ENCODE results near the gene AQP9. TPM values are rescaled to one million over a fixed set of nuclear protein-coding genes. Genes with fewer than 3 reads are reported as not detected.

AQP9 gene
- total RNA-seq, 2 experiments from 2014 or later: 0.18 TPM; not detected in 1

GRCh38 chr15:58142827-58143461 is 4.8 kb downstream of the AQP9 start:
- Mint-ChIP-seq H3K27me3 (peaks cover 11% of the 10 kb centered on the region), H3K9me3 (ENCODE audit: low read depth) (no peaks in the 10 kb centered on the region), H3K27ac (no peak overlapping the region), H3K36me3 (ENCODE audit: low read depth) (no peaks in the 10 kb centered on the region), H3K4me3 (no peak overlapping the region), H3K4me1 (no peaks in the 10 kb centered on the region)
- POLR2A ChIA-PET: no interaction called here
- ATAC-seq (no peak), DNase-seq (no peak)
- CTCF ChIA-PET: interaction anchor here (1.0 kb wide), 1 partner anchor 72 kb away, joined by 3 read pairs; no protein-coding TSS in a partner anchor
- intact Hi-C loops (cut with DNase I, micrococcal nuclease): no loop called here

- Mint-ChIP-seq H3K9me3 (ENCODE audit: low read depth) (no peaks in the 10 kb centered on the region), H3K4me3 (no peak overlapping the region), H3K27me3 (peaks cover 10% of the 10 kb centered on the region), H3K4me1 (no peaks in the 10 kb centered on the region), H3K27ac (no peak overlapping the region), H3K36me3 (ENCODE audit: low read depth) (no peaks in the 10 kb centered on the region)
- ATAC-seq: no peak
- intact Hi-C loops (cut with DNase I, micrococcal nuclease): no loop called here
- ChIA-PET POLR2A (no interaction called here), CTCF (no interaction called here)
- no peak for DNase-seq
Measured at GRCh38 chr15:58145606-58146005, 7.4 kb downstream of the AQP9 start.

DNA sequence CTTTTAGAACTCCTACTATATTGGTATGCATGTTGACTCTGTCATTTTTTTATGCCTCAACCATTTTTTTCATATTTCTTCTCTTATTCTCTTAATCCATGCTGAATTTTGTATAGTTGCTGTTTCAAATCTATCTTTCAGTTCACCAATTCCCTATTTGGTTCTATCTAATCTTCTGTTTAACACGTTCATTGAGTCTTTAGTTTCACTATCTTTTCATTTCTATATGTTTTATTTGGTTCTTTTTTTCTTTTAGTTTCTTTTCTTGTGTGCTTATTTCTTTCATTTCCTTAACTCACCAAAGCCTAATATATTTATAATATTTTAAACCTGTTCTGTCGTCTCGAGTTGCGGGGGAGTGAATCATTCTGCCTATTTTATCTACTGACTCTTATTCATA is 8.0 kb downstream of the AQP9 start:
- H3K9me3 Mint-ChIP-seq (ENCODE audit: low read depth): no peaks in the 10 kb centered on the region

DNA sequence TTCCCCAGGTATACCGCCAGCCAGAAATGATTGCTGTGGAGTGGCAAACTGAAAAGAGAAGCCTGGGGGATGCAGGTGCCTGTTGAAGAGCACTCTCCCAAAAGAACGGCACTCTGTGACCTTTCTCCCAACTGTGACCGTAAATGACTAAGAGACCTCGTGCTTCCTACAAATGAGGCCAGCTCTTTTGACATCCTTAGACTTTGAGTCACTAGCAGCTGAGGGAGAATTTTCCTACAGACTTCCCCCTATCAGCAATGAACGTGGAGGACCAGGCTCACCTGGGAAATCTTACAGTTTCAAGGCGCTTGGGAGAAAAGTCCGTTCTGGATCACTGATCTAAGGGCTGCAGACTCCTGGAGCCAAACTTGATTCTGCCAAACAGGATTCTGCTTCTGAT is 8.6 kb downstream of the AQP9 start:
- Mint-ChIP-seq H3K27me3 (peaks cover 10% of the 10 kb centered on the region), H3K4me1 (no peaks in the 10 kb centered on the region), H3K9me3 (ENCODE audit: low read depth) (no peaks in the 10 kb centered on the region), H3K4me3 (no peak overlapping the region), H3K27ac (no peak overlapping the region), H3K36me3 (ENCODE audit: low read depth) (no peaks in the 10 kb centered on the region)
- ATAC-seq: no peak
- intact Hi-C loops (cut with DNase I, micrococcal nuclease): no loop called here
- no peak for DNase-seq
- CTCF ChIA-PET: interaction anchor here (0.7 kb wide), 2 partner anchors 523 to 1385 kb away, joined by 3 read pairs; no protein-coding TSS in a partner anchor
- POLR2A ChIA-PET: no interaction called here

More for the DNA sequence above, 8.0 kb downstream of the AQP9 start:
- POLR2A ChIA-PET: no interaction called here
- H3K36me3 Mint-ChIP-seq (ENCODE audit: low read depth): no peaks in the 10 kb centered on the region
- no peaks in the 10 kb centered on the region for H3K4me1 Mint-ChIP-seq
- intact Hi-C loops (cut with DNase I, micrococcal nuclease): no loop called here
- ATAC-seq: no peak
- H3K27me3 Mint-ChIP-seq: peaks cover 10% of the 10 kb centered on the region
- no peak overlapping the region for H3K27ac Mint-ChIP-seq
- CTCF ChIA-PET: no interaction called here
- no peak for DNase-seq
- H3K4me3 Mint-ChIP-seq: no peak overlapping the region

DNA sequence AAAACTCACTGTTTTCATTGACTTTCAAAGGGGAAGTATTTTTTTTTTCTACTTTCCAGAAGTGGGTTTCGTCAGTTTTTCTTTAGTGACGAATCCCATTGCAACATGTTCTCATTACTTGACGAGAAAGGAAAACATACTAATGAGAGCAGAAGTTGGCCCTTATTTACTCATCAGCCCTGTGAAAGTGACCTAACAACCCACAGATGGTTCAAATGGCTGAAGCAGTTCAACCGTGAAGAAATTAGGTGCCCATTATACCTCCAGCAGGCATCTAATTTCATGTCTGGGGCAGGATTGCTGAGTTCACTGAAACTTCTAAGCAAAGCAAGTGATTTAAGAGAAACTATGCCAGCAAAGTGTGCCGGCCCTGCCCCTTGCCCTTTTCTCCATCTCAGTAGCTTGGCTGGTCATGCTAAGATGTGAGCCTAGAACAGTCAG is 9.0 kb downstream of the AQP9 start:
- ATAC-seq (no peak), DNase-seq (no peak)
- Mint-ChIP-seq H3K4me1 (no peaks in the 10 kb centered on the region), H3K27ac (no peak overlapping the region), H3K27me3 (peaks cover 10% of the 10 kb centered on the region), H3K9me3 (ENCODE audit: low read depth) (no peaks in the 10 kb centered on the region), H3K4me3 (no peak overlapping the region), H3K36me3 (ENCODE audit: low read depth) (no peaks in the 10 kb centered on the region)
- CTCF ChIA-PET: interaction anchor here (0.7 kb wide), 2 partner anchors 522 to 1384 kb away, joined by 3 read pairs; no protein-coding TSS in a partner anchor
- intact Hi-C loops (cut with DNase I, micrococcal nuclease): no loop called here
- POLR2A ChIA-PET: no interaction called here

DNA sequence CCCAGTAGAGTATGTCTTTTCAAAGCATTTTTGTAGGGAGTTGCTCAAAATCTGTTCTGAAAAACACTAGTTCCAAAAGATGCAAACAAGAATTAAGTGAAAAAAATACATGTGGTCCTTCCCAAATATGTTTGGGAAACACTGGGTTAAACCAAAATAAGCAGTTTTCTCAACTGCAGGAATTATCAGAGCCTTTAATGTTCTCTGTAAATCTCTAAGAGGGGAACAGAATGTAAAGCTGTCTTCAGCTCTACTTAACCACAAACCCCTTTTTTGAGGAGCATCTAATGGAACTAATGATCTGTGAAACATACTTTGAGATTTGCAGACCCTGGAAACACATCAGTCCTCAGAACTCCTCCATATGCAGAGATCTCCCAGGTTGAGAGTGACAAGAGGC is 9.9 kb downstream of the AQP9 start:
- CTCF ChIA-PET: no interaction called here
- H3K9me3 Mint-ChIP-seq (ENCODE audit: low read depth): no peaks in the 10 kb centered on the region
- POLR2A ChIA-PET: no interaction called here

DNA sequence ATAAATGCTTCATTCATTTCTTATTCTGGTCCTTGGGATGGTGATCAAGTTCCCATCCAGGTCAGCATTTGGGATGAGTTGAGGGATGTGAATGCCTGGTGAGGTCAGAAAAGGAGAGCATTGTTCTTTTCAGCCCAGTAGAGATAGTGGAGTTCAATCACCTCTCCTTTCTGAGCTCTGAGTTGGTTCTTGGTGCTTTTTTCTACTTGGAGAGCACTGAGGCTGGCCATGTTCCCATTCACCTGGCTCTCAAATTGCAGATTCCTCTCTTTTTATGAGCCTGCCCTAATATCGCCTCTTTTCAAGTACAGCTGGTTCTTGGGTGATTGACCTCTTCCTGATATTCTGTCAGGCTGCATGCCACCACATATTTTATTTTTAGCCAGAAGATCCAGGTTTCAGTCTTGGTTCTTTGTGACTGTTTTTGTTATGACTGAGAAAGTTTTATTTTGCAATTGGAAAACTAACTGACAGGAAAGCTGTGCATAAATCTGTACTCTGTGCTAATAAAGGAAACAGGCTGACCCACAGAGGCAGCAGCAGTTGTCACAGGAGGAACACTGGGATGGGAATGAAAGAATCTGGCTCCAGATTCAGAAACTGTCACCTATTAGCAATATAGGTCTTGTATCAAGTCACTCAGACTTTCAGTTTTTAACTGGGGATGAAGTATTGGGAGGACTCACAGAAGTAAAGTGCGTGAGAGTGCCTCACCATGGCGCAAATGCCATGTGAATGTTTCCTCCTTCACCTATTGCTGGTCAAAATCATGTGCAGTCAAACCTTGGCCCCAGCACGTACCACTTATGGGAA is 10.7 kb downstream of the AQP9 start:
- peaks cover 10% of the 10 kb centered on the region for H3K27me3 Mint-ChIP-seq
- no peaks in the 10 kb centered on the region for H3K4me1 Mint-ChIP-seq
- H3K9me3 Mint-ChIP-seq (ENCODE audit: low read depth): no peaks in the 10 kb centered on the region
- H3K4me3 Mint-ChIP-seq: no peak overlapping the region
- intact Hi-C loops (cut with DNase I, micrococcal nuclease): no loop called here
- CTCF ChIA-PET: no interaction called here
- POLR2A ChIA-PET: no interaction called here
- no peaks in the 10 kb centered on the region for H3K36me3 Mint-ChIP-seq (ENCODE audit: low read depth)
- DNase-seq: no peak
- ATAC-seq: no peak
- no peak overlapping the region for H3K27ac Mint-ChIP-seq

More for the DNA sequence above, 9.9 kb downstream of the AQP9 start:
- no peak overlapping the region for H3K4me3 Mint-ChIP-seq
- intact Hi-C loops (cut with DNase I, micrococcal nuclease): no loop called here
- H3K27me3 Mint-ChIP-seq: peaks cover 10% of the 10 kb centered on the region
- H3K27ac Mint-ChIP-seq: no peak overlapping the region
- no peak for DNase-seq
- no peaks in the 10 kb centered on the region for H3K4me1 Mint-ChIP-seq
- H3K36me3 Mint-ChIP-seq (ENCODE audit: low read depth): no peaks in the 10 kb centered on the region
- ATAC-seq: no peak

DNA sequence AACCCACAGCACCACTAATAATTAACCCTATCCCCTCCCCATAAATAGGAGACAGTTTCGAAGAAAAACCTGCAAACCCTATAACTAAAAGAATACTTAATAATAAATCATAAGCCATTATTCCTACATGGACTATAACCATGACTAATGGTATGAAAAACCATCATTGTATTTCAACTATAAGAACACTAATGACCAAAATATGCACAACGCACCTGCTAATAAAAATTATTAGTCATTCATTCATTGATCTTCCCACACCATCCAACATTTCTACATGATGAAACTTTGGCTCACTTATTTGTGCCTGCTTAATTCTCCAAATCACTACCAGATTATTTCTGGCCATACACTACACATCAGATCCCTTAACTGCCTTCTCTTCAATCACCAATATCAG is 16.6 kb downstream of the AQP9 start:
- intact Hi-C loops (cut with DNase I, micrococcal nuclease): no loop called here
- ChIA-PET POLR2A (no interaction called here), CTCF (no interaction called here)
- Mint-ChIP-seq H3K27ac (no peak overlapping the region), H3K4me1 (no peaks in the 10 kb centered on the region), H3K27me3 (peaks cover 4% of the 10 kb centered on the region), H3K36me3 (ENCODE audit: low read depth) (no peaks in the 10 kb centered on the region), H3K4me3 (no peak overlapping the region), H3K9me3 (ENCODE audit: low read depth) (no peaks in the 10 kb centered on the region)
- DNase-seq (no peak), ATAC-seq (no peak)

GRCh38 chr15:58159827-58160386 is 21.7 kb downstream of the AQP9 start:
- intact Hi-C loops (cut with DNase I, micrococcal nuclease): no loop called here
- no peak for DNase-seq
- H3K27me3 Mint-ChIP-seq: peaks cover 28% of the 10 kb centered on the region
- H3K4me3 Mint-ChIP-seq: no peak overlapping the region
- CTCF ChIA-PET: interaction anchor here (1.0 kb wide), 1 partner anchor 20 kb away, joined by 3 read pairs; no protein-coding TSS in a partner anchor
- no peaks in the 10 kb centered on the region for H3K9me3 Mint-ChIP-seq (ENCODE audit: low read depth)
- H3K36me3 Mint-ChIP-seq (ENCODE audit: low read depth): no peaks in the 10 kb centered on the region
- ATAC-seq: no peak
- POLR2A ChIA-PET: no interaction called here
- H3K4me1 Mint-ChIP-seq: no peaks in the 10 kb centered on the region
- H3K27ac Mint-ChIP-seq: no peak overlapping the region

DNA sequence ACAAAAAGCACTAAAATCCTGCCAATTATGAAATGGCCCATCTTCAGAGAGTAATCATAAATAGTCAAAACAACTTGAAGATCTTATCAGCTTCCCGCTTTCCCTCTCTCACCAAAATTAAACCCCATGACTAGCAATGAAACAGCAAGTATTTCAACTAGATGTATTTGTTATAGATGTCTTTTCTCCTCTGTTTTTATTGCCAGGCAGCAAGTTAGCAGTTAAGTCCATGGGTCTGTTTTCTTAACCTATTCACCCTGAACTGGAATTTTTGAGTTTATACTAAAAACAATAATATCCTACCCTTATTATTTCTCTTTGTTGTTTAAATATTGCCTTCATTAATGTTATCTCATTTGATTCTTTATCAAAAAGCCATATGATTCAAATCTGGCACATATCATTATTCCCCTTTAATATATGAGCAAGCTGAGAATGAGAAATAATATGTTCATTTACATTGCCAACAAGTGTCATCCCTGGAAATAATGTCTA is 23.3 kb downstream of the AQP9 start:
- no peaks in the 10 kb centered on the region for H3K4me1 Mint-ChIP-seq
- intact Hi-C loops (cut with DNase I, micrococcal nuclease): no loop called here
- no peak overlapping the region for H3K27ac Mint-ChIP-seq
- no peak overlapping the region for H3K4me3 Mint-ChIP-seq
- CTCF ChIA-PET: no interaction called here
- peaks cover 29% of the 10 kb centered on the region for H3K27me3 Mint-ChIP-seq
- POLR2A ChIA-PET: no interaction called here
- no peaks in the 10 kb centered on the region for H3K36me3 Mint-ChIP-seq (ENCODE audit: low read depth)
- no peak for DNase-seq
- no peaks in the 10 kb centered on the region for H3K9me3 Mint-ChIP-seq (ENCODE audit: low read depth)
- ATAC-seq: no peak

DNA sequence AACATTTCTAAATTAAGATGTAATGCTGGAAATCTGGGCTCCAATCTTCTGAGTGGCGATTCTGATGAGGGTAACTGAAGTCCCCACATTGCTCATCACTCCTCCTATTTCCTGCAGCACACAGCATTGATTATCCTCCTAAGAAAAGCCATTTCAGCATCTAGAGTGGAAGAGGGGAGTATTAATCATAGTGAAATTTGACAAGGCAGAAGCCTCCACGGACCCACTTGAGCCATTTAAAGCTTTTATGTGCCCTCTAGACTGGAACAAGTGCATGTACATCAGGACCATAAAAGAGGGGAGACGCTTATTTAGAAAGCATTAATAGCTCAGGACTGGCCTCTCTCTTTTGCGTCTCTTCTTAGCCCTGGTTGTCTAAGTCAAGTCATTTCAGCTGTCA is 25.8 kb downstream of the AQP9 start:
- H3K4me3 Mint-ChIP-seq: no peak overlapping the region
- H3K9me3 Mint-ChIP-seq (ENCODE audit: low read depth): no peaks in the 10 kb centered on the region
- ATAC-seq (no peak), DNase-seq (no peak)
- ChIA-PET CTCF (no interaction called here), POLR2A (no interaction called here)
- H3K27me3 Mint-ChIP-seq: peaks cover 27% of the 10 kb centered on the region
- intact Hi-C loops (cut with DNase I, micrococcal nuclease): no loop called here
- no peak overlapping the region for H3K27ac Mint-ChIP-seq
- no peaks in the 10 kb centered on the region for H3K36me3 Mint-ChIP-seq (ENCODE audit: low read depth)
- H3K4me1 Mint-ChIP-seq: no peaks in the 10 kb centered on the region

- Mint-ChIP-seq H3K4me3 (no peak overlapping the region), H3K4me1 (no peaks in the 10 kb centered on the region), H3K9me3 (ENCODE audit: low read depth) (no peaks in the 10 kb centered on the region), H3K27me3 (peaks cover 24% of the 10 kb centered on the region), H3K27ac (no peak overlapping the region), H3K36me3 (ENCODE audit: low read depth) (no peaks in the 10 kb centered on the region)
- CTCF ChIA-PET: no interaction called here
- DNase-seq (no peak), ATAC-seq (no peak)
- intact Hi-C loops (cut with DNase I, micrococcal nuclease): no loop called here
- POLR2A ChIA-PET: no interaction called here
Measured at GRCh38 chr15:58164926-58165325, 26.7 kb downstream of the AQP9 start.

Data from activated CD4-positive, alpha-beta T cell treated with anti-CD3 and anti-CD28 coated beads for 36 hours (primary cell).